PFSK-1 (cell line): ENCODE measurements around the gene OSTN.

Experiments
- FOXP2 ChIP-seq: optimal IDR thresholded peaks from 2 replicates; pipeline ENCODE3; 2011; ENCODE audit warnings: borderline replicate concordance, control low read depth, inconsistent platforms; ENCODE audit not compliant: insufficient read depth; ENCODE audit errors: extremely low read length, extremely low read depth
- POLR2AphosphoS5 ChIP-seq: IDR thresholded peaks from 2 replicates; pipeline ENCODE4 v1.6.1; 2012; ENCODE audit warnings: low read depth, mild to moderate bottlenecking, control low read depth, low read length, moderate library complexity
- SIN3A ChIP-seq: IDR thresholded peaks from 2 replicates; pipeline ENCODE4 v1.6.1; 2012; ENCODE audit warnings: mild to moderate bottlenecking, low read length, moderate library complexity, borderline replicate concordance; ENCODE audit not compliant: insufficient read depth
- TAF1 ChIP-seq: IDR thresholded peaks from 2 replicates; pipeline ENCODE4 v1.6.1; 2012; ENCODE audit warnings: low read length, control low read depth, borderline replicate concordance; ENCODE audit not compliant: insufficient read depth
- TF ChIP-seq, protein P1 (sequence below), 2 experiments: IDR thresholded peaks; 2 replicates each; pipeline versions ENCODE4 v1.6.1 to v1.8.0; 2011 to 2012; ENCODE audit warnings: low read depth in 2 of 2, low read length in 2 of 2, control low read depth in 1 of 2, inconsistent platforms in 1 of 2, mild to moderate bottlenecking in 1 of 2, moderate library complexity in 1 of 2; ENCODE audit not compliant: insufficient read depth in 1 of 2

The OSTN gene

DNA sequence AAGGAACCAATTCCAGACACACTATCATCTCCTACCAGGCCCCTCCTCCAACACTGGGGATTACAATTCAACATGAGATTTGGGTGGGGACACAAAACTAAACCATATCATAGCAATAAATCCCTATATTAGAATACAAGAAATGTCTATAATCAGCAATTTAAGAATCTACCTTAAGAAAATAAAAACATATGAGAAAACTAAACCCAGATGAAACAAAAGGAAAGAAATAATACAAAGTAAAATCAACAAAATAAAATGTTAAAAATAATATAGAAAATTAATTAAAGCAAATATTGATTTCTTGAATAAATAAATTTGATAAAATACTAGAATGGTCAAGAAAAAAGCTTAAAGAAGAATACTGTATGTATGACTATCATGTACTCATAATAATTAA lies 6.1 kb upstream of the OSTN start:
- TF ChIP-seq, protein P1, sequence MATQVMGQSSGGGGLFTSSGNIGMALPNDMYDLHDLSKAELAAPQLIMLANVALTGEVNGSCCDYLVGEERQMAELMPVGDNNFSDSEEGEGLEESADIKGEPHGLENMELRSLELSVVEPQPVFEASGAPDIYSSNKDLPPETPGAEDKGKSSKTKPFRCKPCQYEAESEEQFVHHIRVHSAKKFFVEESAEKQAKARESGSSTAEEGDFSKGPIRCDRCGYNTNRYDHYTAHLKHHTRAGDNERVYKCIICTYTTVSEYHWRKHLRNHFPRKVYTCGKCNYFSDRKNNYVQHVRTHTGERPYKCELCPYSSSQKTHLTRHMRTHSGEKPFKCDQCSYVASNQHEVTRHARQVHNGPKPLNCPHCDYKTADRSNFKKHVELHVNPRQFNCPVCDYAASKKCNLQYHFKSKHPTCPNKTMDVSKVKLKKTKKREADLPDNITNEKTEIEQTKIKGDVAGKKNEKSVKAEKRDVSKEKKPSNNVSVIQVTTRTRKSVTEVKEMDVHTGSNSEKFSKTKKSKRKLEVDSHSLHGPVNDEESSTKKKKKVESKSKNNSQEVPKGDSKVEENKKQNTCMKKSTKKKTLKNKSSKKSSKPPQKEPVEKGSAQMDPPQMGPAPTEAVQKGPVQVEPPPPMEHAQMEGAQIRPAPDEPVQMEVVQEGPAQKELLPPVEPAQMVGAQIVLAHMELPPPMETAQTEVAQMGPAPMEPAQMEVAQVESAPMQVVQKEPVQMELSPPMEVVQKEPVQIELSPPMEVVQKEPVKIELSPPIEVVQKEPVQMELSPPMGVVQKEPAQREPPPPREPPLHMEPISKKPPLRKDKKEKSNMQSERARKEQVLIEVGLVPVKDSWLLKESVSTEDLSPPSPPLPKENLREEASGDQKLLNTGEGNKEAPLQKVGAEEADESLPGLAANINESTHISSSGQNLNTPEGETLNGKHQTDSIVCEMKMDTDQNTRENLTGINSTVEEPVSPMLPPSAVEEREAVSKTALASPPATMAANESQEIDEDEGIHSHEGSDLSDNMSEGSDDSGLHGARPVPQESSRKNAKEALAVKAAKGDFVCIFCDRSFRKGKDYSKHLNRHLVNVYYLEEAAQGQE (IDR thresholded peaks at IDR 0.05; ENCODE audit: insufficient read depth in 1 of 2, low read depth in 2 of 2, low read length in 2 of 2), result no peak
- TF ChIP-seq TAF1 (no peak), FOXP2 (no peak)

DNA sequence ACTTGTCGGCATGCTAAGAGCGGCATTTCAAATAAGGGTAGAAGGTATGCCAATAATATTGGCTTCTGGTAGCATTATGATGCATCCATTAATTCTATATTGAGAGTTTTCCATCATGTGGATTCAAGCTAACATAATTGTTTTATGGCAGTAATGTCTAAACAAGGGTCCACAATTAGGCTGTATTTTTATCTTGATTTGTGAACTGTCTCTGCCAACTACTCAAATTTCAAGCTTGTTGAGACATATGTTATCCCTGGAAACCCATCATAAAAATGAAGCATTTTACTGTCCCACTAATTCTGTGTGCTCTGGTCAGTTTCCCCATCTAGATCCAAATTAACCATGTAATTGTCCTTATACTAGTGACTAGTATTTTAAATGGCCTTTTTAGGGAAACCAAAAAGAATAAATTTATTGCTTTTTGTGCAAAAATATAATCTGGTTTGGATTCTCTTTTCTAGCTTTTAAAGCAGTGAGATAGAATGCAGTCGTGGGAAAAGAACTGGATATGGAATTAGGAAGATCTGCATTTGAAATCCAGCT lies 1.2 kb upstream of the OSTN start:
- TF ChIP-seq TAF1 (no peak), SIN3A (no peak), FOXP2 (no peak)

DNA sequence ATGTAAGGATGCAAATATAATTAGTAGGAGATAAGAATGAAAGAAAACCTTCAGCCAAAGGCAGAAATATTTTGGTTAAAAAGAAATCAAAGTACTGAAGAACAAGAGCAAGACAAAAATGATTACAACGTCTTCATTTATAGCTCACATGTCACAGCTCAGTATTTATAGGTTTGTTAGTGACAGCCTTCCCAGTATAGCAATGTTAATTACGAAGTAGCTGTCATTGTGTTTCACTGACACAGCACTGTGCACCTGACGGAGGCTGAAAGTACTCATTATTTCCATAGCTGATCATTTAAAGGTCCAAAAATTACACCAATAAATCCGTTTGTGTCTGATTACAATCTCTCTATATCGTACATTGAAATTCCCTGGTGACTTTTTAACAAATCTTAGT lies 561 bp upstream of the OSTN start:
- TF ChIP-seq, protein P1 (IDR thresholded peaks at IDR 0.05; ENCODE audit: insufficient read depth in 1 of 2, low read depth in 2 of 2, low read length in 2 of 2), result no peak
- TF ChIP-seq TAF1, result no peak
- no peak for TF ChIP-seq FOXP2
- TF ChIP-seq POLR2AphosphoS5, result no peak
- TF ChIP-seq SIN3A, result no peak

DNA sequence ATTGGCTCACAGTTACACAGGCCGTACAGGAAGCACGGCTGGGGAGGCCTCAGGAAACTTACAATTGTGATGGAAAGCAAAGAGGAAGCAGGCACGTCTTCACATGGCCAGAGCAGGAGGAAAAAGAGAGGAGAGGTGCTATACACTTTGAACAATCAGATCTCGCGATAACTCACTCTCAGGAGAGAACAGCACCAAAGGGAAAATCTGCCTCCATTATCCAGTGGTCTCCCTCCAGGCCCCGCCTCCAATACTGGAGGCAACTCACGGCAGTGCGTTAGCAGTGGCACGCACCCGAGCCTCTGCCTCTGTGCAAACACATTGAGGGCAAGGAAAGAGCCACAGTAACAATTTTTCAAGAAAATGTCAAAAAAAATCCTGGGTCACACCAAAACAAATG lies 11.0 kb downstream of the OSTN start:
- TF ChIP-seq POLR2AphosphoS5, result no peak
- no peak for TF ChIP-seq SIN3A
- no peak for TF ChIP-seq TAF1
- TF ChIP-seq, protein P1 (IDR thresholded peaks at IDR 0.05; ENCODE audit: insufficient read depth in 1 of 2, low read depth in 2 of 2, low read length in 2 of 2), result no peak
- TF ChIP-seq FOXP2, result no peak

DNA sequence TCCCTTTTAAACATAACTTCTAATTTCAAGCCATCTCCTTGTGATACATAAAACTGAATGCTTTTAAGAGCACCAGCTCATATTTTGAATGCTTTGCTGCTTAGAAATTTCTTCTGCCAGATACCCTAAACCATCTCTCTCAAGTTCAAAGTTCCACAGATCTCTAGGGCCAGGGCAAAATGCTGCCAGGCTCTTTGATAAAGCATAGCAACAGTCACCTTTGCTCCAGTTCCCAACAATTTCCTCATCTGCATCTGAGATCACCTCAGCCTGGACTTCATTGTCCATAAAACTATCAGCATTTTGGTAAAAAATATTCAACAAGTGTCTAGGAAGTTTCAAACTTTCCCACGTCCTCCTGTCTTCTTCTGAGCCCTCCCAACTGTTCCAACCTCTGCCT lies 17.5 kb downstream of the OSTN start:
- no peak for TF ChIP-seq TAF1
- TF ChIP-seq FOXP2, result no peak
- no peak for TF ChIP-seq POLR2AphosphoS5
- TF ChIP-seq SIN3A, result no peak
- TF ChIP-seq, protein P1 (IDR thresholded peaks at IDR 0.05; ENCODE audit: insufficient read depth in 1 of 2, low read depth in 2 of 2, low read length in 2 of 2), result no peak
